OCI-LY7 (cell line): ENCODE results near the gene PPARGC1A. TPM values are rescaled to one million over a fixed set of nuclear protein-coding genes. Genes with fewer than 3 reads are reported as not detected.

Source experiments
- BruUV-seq: library from RNA; stranded (reverse); fragments of 400-500 nt; replicated peaks from 2 replicates; lab custom pipeline; 2021; lab: Mats Ljungman, UMichigan
- CTCF ChIA-PET: fragments of 300-600 bp; sonication (Branson Sonifier 250); formaldehyde crosslinking; loops from one replicate; lab custom pipeline; 2022; ENCODE audit warnings: antibody characterized with exemption; ENCODE audit not compliant: unreplicated experiment; lab: Charles Lee
- POLR2A ChIA-PET: fragments of 300-600 bp; sonication (Branson Sonifier 250); formaldehyde crosslinking; loops from one replicate; lab custom pipeline; 2022; ENCODE audit warnings: antibody characterized with exemption; lab: Charles Lee
- DNase-seq: peaks from one replicate; pipeline ENCODE4 v3.0.0-alpha.2; 2015; ENCODE audit warnings: low spot score
- H2AFZ ChIP-seq: fragments of 200-600 bp; sonication (generic), shearing (Covaris generic); 2 replicates; pipeline ENCODE4 v1.6.1; 2014; ENCODE audit warnings: mild to moderate bottlenecking, antibody characterized with exemption, low read length, moderate library complexity
- H3K27ac ChIP-seq: fragments of 200-600 bp; sonication (generic); 2 replicates; pipeline ENCODE4 v1.5.1; 2014; ENCODE audit warnings: mixed run types, low read depth, mild to moderate bottlenecking, moderate library complexity, low read length, inconsistent platforms; ENCODE audit not compliant: poor library complexity, severe bottlenecking
- H3K36me3 ChIP-seq: fragments of 200-600 bp; sonication (generic); 2 replicates; pipeline ENCODE4 v1.6.1; 2014; ENCODE audit warnings: mild to moderate bottlenecking, antibody characterized with exemption, low read length, moderate library complexity, mixed read lengths; ENCODE audit not compliant: insufficient read depth
- H3K4me1 ChIP-seq: fragments of 200-600 bp; sonication (generic); 2 replicates; pipeline ENCODE4 v1.5.1; 2014; ENCODE audit warnings: mild to moderate bottlenecking, low read length; ENCODE audit not compliant: insufficient read depth, poor library complexity, severe bottlenecking
- H3K4me2 ChIP-seq: fragments of 200-600 bp; sonication (generic); 2 replicates; pipeline ENCODE4 v1.6.1; 2014; ENCODE audit warnings: mild to moderate bottlenecking, low read length
- H3K4me3 ChIP-seq: fragments of 200-600 bp; sonication (generic); 2 replicates; pipeline ENCODE4 v1.5.1; 2014; ENCODE audit warnings: mild to moderate bottlenecking, low read depth, low read length; ENCODE audit not compliant: poor library complexity, severe bottlenecking
- H3K79me2 ChIP-seq: fragments of 200-600 bp; sonication (generic); 2 replicates; pipeline ENCODE4 v1.6.1; 2016; ENCODE audit warnings: low read depth, mild to moderate bottlenecking, low read length, moderate library complexity, mixed read lengths; ENCODE audit not compliant: insufficient read depth
- H3K9me2 ChIP-seq: fragments of 200-600 bp; sonication (generic); 2 replicates; pipeline ENCODE4 v1.6.1; 2016; ENCODE audit warnings: mild to moderate bottlenecking, low read length, mixed read lengths; ENCODE audit not compliant: insufficient read depth
- H3K9me3 ChIP-seq: fragments of 200-600 bp; sonication (generic); 2 replicates; pipeline ENCODE4 v1.6.1; 2014; ENCODE audit warnings: mild to moderate bottlenecking, mixed run types, low read length, mixed read lengths
- H4K20me1 ChIP-seq: fragments of 200-600 bp; sonication (generic); 2 replicates; pipeline ENCODE4 v1.6.1; 2014; ENCODE audit warnings: mild to moderate bottlenecking, antibody characterized with exemption, low read length, moderate library complexity, mixed read lengths; ENCODE audit not compliant: insufficient read depth
- EZH2phosphoT487 ChIP-seq: fragments of 200-600 bp; sonication (generic); IDR thresholded peaks from 2 replicates; pipeline ENCODE4 v1.6.1; 2018; ENCODE audit warnings: low read depth, borderline replicate concordance, mild to moderate bottlenecking, mixed run types, antibody characterized with exemption, low read length, moderate library complexity, mixed read lengths
- intact Hi-C: fragments of 100-400 bp; cut with micrococcal nuclease; formaldehyde crosslinking; loops from one replicate; pipeline ENCODE4 v1.10.0; 2022; ENCODE audit not compliant: unreplicated experiment
- total RNA-seq, 2 experiments: library from RNA; depleted of rRNA in 1 of 2; stranded (reverse); fragments of >200 nt in 1 of 2; shearing (Covaris generic) in 1 of 2; gene quantifications; 2 replicates each; pipeline ENCODE4 v1.2.3, GENCODE V29; 2014 to 2022
- TF ChIP-seq, protein P1 (sequence below): fragments of 200-600 bp; sonication (generic); conservative IDR thresholded peaks from 2 replicates; pipeline ENCODE4 v1.5.1; 2014; ENCODE audit warnings: mild to moderate bottlenecking, antibody characterized with exemption, low read length, moderate library complexity, mixed read lengths

The PPARGC1A gene
- total RNA-seq, 2 experiments from 2014 or later = 0.40 TPM; not detected in 1

DNA sequence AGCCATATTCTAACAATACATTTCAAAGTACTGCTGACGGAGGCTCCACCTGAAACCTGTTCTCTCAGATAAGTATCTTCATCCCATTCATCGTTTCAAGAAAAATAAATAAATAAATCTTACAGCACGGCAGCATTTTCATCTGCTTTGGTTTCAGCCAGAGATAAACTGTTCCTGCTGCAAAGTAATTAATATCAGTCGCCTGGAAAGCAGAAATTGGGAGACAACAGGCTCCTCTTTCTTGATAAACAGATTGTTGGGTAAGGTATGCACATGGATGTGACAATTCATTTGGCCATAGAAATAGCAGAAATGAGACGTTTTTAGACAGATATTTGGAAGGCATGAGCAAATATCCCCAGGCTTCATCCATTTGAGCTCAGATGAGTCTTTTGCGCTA is 110.4 kb downstream of the PPARGC1A start:
- BruUV-seq = no TSS peak
- Histone ChIP-seq H3K9me2 (no peaks in the 10 kb centered on the region), H3K27ac (no peak overlapping the region), H3K79me2 (no peaks in the 10 kb centered on the region), H2AFZ (no peak overlapping the region), H4K20me1 (no peaks in the 10 kb centered on the region), H3K4me1 (no peaks in the 10 kb centered on the region), H3K4me3 (no peak overlapping the region), H3K4me2 (no peak overlapping the region), H3K9me3 (no peaks in the 10 kb centered on the region), H3K36me3 (no peaks in the 10 kb centered on the region)
- intact Hi-C loops = no loop called here
- TF ChIP-seq, protein P1, sequence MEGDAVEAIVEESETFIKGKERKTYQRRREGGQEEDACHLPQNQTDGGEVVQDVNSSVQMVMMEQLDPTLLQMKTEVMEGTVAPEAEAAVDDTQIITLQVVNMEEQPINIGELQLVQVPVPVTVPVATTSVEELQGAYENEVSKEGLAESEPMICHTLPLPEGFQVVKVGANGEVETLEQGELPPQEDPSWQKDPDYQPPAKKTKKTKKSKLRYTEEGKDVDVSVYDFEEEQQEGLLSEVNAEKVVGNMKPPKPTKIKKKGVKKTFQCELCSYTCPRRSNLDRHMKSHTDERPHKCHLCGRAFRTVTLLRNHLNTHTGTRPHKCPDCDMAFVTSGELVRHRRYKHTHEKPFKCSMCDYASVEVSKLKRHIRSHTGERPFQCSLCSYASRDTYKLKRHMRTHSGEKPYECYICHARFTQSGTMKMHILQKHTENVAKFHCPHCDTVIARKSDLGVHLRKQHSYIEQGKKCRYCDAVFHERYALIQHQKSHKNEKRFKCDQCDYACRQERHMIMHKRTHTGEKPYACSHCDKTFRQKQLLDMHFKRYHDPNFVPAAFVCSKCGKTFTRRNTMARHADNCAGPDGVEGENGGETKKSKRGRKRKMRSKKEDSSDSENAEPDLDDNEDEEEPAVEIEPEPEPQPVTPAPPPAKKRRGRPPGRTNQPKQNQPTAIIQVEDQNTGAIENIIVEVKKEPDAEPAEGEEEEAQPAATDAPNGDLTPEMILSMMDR = no peak
- TF ChIP-seq EZH2phosphoT487 = no peak
- CTCF ChIA-PET = no interaction called here
- DNase-seq = no peak
- POLR2A ChIA-PET = interaction anchor here (0.6 to 0.7 kb wide), 2 partner anchors 80 to 1523 kb away, joined by 3 read pairs; no protein-coding TSS in a partner anchor

DNA sequence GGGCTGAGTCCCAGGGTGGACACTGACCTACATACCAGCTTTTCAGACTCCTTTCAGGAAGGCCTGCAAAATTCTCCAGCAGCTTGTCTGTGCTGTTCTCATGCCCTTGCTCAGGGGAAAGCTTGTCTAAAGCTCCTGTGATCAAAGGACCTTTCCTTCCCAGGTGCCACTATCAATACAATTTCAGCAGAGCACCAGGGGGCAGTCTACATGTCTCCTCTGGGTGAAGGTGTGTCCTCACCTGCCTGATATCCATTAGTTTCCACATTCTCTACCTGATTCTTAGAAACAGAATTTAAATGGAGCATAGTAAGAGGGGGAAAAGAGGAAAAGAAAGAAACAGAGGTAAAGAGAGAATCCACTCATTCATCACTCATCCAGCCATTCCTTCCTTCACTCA is 114.2 kb downstream of the PPARGC1A start:
- no peaks in the 10 kb centered on the region for H3K36me3 ChIP-seq
- intact Hi-C loops = no loop called here
- H3K27ac ChIP-seq = no peak overlapping the region
- no peak overlapping the region for H3K4me3 ChIP-seq
- no peak for DNase-seq
- no peak overlapping the region for H2AFZ ChIP-seq
- no peaks in the 10 kb centered on the region for H3K9me3 ChIP-seq
- H3K79me2 ChIP-seq = no peaks in the 10 kb centered on the region
- H4K20me1 ChIP-seq = no peaks in the 10 kb centered on the region
- no TSS peak for BruUV-seq
- ChIA-PET POLR2A (no interaction called here), CTCF (no interaction called here)
- TF ChIP-seq, protein P1 = peak; percentile 42; the same call in 1 of the 2 replicates
- TF ChIP-seq EZH2phosphoT487 = no peak
- H3K4me1 ChIP-seq = no peaks in the 10 kb centered on the region
- H3K4me2 ChIP-seq = no peak overlapping the region
- H3K9me2 ChIP-seq = no peaks in the 10 kb centered on the region

DNA sequence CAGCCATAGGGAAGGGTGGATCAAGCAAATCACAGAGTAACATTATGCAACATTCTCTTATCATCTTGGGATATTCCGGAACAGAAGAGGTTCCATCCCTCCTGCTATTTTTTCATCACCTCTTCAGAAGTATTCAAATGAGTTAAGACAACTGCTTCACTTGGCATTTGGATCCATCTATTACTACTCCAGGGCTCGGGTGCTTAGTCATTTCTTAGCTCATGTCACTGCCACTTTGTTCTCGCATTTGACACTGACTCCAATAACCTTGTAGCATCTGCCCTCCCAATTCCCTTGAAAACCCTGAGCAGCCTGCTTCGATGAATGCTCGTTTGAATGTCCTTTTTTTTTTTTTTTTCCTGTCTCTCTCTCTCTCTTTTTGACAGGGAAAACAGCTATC is 114.9 kb downstream of the PPARGC1A start:
- Histone ChIP-seq H3K4me2 (no peak overlapping the region), H4K20me1 (no peaks in the 10 kb centered on the region), H3K79me2 (no peaks in the 10 kb centered on the region), H3K27ac (no peak overlapping the region), H3K9me2 (no peaks in the 10 kb centered on the region), H3K4me3 (no peak overlapping the region), H3K36me3 (no peaks in the 10 kb centered on the region), H2AFZ (no peak overlapping the region), H3K4me1 (no peaks in the 10 kb centered on the region), H3K9me3 (no peaks in the 10 kb centered on the region)
- intact Hi-C loops = no loop called here
- ChIA-PET POLR2A (interaction anchor here (0.7 kb wide), 1 partner anchor 33 kb away, joined by 4 read pairs; no protein-coding TSS in a partner anchor), CTCF (no interaction called here)
- TF ChIP-seq EZH2phosphoT487 = no peak
- TF ChIP-seq, protein P1 = no peak
- DNase-seq = no peak
- no TSS peak for BruUV-seq
